Stimulated activated CD4-positive, alpha-beta T cell treated with anti-CD3 and anti-CD28 coated beads, Interleukin-1b, Interleukin-23, amount 100 ng/mL, for 4 hours (primary cell): ENCODE results near the gene PDGFD.

Experiments
- DNase-seq, 2 donors: peaks; one replicate each; pipeline ENCODE4 v3.0.0-alpha.2; 2020; ENCODE audit warnings: low read depth in 2 of 2

Gene PDGFD

DNA sequence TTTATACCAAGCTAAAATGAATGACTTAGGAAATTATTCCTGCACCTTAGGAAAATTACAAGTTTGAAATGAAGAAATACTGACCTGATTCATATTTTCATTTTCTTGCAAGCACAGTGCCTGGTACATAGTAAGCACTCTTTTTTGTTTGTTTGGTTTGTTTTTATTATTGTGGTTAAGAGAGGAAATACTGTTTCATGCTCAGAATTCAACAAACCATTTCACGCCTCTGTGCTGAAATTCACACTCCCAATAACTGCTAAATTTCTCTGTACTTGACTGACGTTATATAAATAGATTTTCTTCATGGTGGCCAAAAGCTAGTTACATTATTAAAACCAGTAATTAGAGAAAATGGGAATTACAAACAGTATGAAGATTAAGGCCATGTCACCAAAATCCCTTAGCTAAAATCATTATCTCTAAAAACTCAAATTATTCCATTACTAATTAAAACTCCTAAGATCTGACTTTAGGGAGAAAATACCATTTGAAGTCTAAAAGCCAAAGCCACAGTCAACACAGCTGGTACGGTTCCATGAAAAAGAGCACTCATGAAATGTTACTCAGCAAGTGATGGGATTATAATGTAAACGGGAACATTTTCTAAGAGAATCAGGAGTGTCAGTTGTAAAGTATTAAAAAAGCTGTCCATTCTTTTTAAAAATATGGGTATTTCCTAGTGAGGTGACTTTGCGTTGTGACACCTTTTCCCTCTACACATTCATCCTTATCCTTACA, 205.3 kb downstream of the PDGFD start:
- DNase-seq = no peak

GRCh38 chr11:103953797-103954486, 210.0 kb downstream of the PDGFD start:
- no peak for DNase-seq

DNA sequence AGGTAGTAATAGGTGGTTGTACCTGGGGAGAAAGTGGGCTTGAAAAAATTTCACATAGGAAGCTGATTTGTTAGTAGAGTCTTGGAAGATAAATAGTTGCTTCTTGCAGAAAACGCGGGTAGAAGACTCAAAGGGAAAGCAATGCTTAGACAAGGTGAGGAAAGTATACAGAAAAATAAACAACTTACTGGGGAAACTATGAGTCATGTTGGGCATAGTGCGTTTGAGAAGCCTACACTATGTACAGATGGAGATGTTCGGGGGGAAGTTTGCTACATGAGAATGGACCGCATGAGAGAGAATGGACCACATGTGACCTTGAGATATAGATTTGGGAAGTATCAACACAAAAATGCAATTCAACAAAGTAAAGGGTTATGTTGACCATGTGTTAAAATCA, 214.2 kb downstream of the PDGFD start:
- no peak for DNase-seq

GRCh38 chr11:103948187-103948763, 215.7 kb downstream of the PDGFD start:
- DNase-seq = no peak

DNA sequence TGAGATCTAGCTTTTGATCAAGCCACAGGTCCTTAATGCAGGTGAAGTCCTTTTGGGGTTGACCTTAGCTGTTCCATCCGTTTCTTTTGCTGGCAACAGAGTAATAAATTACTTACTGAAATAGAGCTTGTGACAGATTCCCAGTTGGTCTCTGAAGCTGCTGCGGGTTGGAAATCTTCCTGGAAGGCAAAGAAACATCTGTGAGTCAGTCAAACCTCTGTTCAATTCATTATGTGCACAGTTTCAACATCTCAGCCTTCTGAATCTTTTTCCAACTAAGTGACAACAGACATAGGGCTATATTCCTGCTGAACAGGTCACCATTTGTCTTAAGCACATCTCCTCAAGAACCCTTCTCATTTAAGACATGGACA, 216.4 kb downstream of the PDGFD start:
- no peak for DNase-seq

DNA sequence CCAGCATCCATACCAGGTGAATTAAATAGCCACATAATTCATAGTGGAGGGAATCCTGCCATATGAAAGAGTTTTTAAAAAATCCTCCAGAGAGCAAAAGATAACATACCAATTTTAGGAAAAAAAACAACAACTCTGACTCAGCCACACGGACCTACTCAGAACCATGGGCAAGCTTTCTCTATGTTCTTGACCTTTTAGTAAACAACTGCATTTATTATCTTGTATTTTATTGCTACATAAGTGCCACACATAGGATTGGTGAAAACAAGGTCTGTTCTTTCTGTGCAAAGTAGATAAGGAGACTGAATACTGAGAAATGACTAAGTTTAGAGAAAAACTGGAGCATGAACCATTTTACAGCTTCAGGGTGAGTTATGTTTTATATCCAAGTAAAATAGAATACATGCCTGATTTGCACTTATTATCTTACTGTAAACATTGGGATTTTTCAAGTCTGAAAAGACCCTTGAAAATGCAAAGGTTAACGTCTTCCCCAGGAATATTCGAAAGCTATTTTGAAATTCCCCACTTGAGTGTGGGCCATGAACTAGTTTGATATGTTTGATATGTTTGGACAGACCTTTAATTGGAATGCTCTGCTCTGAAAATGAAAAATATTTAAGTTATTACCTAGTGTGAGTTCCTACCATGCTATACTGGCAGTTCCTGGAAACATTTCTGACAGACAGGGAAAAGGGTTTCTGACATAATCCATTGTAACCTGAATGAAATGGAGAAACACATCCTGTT, 217.0 kb downstream of the PDGFD start:
- DNase-seq = no peak

DNA sequence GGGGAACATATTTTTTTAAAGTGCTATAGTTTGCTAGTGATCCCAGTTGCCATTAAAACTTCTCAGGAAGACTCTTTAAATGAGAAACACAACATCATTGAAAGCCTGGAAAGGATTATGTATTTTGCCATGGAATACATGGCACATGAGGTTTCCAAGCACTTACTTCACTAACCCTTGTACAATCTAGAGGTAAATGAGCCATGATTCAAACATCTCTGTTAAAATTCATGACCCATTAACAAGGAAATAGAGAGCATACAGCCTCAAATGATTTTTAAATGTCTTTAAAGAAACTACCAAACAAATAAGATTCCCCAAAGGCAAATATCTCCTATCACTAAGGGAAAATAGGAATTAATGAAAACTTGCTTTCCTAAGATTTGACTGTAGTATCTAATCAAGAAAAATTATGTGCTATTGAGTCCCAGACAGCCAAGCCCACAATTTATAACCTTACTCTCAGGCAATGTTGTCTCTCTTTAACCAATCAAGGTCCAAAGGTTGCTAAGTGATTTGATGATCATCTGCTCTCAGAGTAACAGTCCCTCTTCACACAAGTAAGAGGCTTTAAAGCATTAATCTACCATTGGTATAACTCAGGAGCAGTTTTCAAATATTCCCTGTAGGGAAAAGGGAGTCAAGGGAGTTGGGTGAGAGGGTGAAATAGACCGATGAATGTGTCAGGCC, 219.6 kb downstream of the PDGFD start:
- DNase-seq = no peak

GRCh38 chr11:103942646-103943045, 221.3 kb downstream of the PDGFD start:
- DNase-seq = no peak

- no peak for DNase-seq
Observed at GRCh38 chr11:103940551-103940950, 223.4 kb downstream of the PDGFD start.

DNA sequence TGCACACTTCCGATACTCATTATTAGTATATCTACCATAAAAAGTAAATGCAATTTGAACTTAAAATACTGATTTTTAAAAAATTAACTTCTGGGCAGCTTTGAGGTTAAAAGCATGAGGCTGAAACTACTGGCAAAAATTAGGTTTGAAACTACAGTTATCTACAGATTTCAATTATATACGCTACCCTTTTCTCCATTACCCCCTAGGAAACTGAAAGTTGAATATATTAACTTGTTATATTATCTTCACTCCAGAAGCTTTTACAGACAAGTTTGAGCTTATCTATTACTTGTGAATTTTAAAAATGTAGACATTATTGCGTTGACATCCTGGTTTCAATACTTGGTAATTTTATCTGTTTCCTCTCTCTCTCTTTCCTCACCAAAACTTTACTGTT, 224.3 kb downstream of the PDGFD start:
- DNase-seq = no peak

GRCh38 chr11:103936059-103936458, 227.9 kb downstream of the PDGFD start:
- no peak for DNase-seq

GRCh38 chr11:103935219-103935618, 228.7 kb downstream of the PDGFD start:
- no peak for DNase-seq

DNA sequence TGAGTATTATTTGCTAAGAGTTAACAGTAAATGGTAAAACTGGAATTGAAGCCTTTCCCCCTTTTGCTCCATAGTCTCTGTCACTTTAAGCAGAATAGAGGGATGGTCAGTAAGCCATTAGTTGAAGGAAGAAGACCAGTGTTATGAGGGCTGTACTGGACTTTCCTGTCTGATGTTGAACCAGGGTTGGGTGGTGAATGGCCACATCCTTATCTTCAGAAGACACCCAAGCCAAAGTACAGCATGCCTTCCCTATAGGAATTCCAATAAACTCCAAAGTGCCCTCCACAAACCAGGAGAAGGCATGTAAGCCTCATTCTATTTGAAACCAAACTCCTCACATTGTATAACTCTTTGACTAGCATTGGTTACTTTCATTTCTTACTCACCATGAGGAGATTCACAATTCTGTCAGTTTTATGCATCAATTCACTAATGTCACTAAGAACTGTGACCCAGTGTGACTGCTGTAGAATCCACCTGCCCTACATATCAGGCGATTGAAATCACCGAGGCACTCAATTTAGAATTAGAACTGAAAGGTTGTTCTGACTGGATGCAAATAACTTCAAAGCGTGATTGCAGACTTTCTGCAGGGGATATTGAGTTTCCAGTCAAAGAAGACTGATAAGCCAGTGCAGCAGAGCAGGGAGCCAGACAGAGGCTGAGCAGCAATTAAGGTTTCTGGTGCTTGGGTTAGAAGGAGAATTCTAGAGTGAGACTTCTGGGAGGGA, 234.6 kb downstream of the PDGFD start:
- DNase-seq = no peak

- DNase-seq = no peak
Observed at GRCh38 chr11:103928802-103929161, 235.2 kb downstream of the PDGFD start.

DNA sequence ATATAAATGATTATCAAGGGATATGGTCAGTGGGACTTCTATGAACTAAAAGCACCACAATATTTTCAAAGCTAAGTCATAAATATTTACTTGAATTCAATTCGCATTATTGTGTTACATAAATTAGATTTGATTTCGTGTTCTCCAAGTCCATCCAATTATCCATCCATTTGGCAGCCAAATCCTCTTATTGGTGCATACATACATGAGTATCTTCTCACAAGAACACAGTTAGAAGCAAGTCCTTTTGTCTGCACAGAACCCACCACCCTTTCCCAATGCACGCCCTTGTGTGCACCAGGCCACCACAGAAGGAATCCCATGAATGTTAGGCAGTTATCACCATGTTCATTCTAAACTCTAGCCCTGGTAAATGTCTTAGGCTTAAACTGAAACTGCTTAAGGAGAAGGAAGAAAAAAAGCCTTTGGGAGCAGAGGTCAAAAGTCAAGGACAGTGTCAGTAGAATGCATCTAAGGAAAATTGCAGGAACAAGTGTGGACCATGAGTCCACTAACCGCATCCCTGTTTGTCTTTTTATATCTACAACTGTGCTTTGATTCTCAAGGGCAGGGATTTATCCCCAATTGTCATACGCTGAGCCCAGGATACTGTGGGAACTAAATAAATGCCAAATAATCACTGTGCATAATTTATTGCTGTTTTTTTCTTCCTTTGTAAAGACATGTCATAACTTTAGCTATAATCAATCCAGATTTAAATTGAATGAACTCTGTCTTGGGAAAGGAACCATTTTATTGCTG, 235.7 kb downstream of the PDGFD start:
- DNase-seq = no peak

DNA sequence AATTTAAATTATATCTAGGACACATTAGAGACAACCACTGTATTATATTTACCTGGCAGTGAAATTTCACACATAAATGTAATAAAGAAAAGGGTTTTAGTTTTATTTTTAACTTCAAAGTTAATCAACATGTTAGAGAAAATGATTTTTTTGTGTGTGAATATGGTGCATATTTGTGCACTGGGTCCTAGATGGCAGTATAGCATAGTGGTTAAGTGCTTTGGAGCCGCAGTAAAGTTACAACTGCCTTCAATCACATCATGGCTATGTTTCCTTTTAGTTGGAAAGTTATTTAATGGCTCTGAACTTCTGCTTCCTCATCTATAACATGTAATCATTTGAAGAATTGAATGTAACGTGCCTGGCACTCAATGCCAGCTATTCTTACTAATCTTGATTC, 236.4 kb downstream of the PDGFD start:
- no peak for DNase-seq

- no peak for DNase-seq
Observed at GRCh38 chr11:103926990-103927389, 237.0 kb downstream of the PDGFD start.

DNA sequence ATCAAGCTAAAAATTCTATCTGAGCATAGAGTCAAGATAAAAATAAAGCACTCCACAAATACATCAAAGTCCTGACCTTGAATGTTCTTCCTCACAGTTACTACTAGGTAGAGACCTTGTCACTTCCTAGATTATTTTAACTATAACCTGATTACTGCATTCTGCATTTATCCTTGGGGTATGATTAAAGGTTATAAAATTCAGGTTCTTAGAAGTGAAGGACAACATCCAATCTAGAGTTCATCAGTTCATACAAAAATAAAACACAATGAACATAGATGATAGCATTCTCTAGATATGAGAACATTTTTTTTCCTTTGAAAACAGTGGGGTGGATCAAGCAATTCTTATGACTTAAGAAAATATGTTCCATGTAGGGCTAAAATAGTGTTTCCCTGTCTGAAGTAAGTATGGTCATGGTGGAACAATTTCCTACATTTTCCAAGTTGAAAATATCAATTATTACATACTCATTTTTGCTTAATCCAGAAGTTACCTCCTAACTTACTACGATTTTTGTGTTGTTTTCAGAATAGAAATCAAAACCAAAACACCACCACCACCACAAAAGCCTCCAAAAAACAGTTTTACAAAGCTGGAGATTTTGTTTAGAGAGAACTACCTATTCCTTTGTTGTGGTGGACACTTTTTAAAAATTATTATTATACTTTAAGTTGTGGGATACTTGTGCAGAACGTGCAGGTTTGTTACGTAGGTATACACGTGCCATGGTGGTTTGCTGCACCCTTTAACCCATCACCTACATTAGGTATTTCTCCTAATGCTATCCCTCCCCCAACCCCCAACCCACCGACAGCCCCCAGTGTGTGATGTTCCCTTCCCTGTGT, 239.6 kb downstream of the PDGFD start:
- no peak for DNase-seq

DNA sequence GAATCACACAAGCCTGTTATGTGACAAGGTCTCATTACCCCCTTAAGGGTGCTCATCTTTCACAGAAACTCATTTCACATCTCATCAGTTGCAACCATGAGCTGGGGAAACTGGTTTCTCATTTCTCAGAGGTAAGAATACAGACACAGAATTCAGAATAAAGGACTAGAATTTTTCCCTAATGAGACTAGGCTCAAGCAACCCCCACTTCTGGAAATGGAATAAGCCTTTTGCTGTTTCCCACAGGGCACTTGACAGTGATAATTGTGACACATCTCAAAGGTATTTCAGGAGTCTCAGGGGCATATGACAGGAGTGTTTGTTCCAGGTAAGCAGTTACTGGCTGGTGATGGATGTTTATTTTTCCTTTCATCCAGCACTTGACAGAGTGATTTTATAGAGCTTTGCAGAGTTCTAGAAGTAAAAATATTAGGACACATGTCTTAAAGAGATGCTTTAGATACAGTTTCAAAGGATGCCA, 240.5 kb downstream of the PDGFD start:
- no peak for DNase-seq
